Measurements from ENCODE around the gene MRFAP1L1. TPM values are rescaled to one million over a fixed set of nuclear protein-coding genes. Genes with fewer than 3 reads are reported as not detected.

The MRFAP1L1 gene
- total RNA-seq, 1 donor from 2014 or later = 109 TPM

DNA sequence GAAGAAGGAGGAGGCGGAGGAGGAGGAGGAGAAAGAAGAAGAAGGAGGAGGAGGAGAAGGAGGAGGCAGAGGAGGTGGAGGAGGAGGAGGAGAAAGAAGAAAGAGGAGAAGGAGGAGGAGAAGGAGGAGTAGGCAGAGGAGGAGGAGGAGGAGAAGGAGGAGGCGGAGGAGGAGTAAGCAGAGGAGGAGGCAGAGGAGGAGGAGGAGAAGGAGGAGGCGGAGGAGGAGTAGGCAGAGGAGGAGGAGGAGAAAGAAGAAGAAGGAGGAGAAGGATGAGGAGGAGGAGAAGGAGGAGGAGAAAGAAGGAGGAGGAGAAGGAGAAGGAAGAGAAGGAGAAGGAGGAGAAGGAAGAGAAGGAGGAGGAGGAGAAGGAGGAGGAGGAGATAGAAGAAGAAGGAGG is 49.2 kb downstream of the MRFAP1L1 start:
- no peak for DNase-seq (ENCODE audit: low read depth)

DNA sequence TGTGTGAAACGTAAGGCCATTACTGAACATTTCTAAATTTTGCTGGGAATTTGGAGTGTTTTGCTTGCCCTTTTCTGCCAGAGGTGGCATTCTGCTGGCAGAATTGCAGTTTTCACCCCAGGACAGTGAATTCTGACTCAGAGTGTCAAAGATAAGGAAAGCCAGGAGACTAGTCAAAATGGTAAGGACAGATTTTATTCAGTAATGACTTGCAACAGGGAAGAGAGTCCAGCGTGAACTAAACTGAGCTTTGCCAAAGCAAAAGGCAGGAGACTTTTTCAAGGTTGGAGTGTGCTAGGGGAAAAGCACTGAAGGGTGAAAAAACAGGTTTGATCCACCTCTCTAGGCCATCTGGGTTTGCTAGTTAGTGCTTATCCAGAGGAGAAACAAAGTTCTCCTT is 49.8 kb downstream of the MRFAP1L1 start:
- no peak for DNase-seq (ENCODE audit: low read depth)

DNA sequence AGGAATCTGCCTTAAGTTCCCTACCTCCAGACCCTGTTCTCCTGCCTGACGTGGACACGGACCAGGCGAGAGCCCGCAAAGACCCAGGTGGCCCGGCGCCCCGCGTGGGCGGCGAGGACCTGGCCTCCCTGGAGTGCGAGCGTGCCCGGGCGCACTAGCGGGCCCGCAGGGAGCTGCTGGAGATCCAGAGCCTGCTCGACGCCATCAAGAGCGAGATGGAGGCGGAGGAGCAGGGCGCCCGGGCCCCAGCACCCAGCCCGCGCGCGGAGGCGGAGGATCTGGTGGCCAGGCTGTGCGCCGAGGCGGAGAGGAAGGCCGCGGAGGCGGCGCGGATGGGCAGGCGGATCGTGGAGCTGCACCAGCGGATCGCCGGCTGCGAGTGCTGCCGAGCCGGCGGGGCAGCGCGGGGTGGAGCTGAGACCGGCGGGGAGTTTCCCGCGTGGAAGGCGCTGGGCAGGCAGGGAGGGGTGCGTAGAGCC is 51.0 kb downstream of the MRFAP1L1 start:
- no peak for DNase-seq (ENCODE audit: low read depth)

DNA sequence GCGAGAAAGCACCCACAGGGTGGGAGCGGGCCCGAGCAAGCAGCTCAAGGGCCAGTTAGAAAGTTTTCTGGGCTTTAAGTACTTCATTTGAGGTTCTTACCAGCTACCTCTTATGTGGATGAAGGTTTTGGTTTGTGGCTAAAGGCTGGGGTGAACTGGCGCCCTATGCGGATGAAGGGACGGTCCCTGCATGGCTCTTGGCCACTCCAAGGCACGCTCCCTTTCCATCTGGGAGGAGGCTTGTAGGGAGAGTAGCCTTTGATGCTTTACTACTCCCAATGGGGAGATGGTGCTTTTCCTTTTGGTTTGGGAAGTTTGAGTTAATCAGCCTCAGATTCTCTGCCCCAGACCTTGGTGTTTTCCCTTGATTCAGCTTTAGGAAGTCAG is 51.5 kb downstream of the MRFAP1L1 start:
- no peak for DNase-seq (ENCODE audit: low read depth)

Other genes starting within 250 kb of the MRFAP1L1 start
- gene PPP2R2C, start 237.3 kb downstream of the MRFAP1L1 start, total RNA-seq = 0.20 and 2.6 TPM in 2 replicates
- gene MAN2B2, start 134.7 kb downstream of the MRFAP1L1 start, total RNA-seq = 12.9 and 31.8 TPM in 2 replicates
- 57.8 and 240 TPM in 2 replicates for gene MRFAP1, start 69.2 kb downstream of the MRFAP1L1 start, total RNA-seq
- gene S100P, start 16.0 kb downstream of the MRFAP1L1 start, total RNA-seq = 0.17 TPM in 1 of 2 replicates, not detected in the other
- 18.1 and 21.2 TPM in 2 replicates for gene BLOC1S4, start 6.3 kb upstream of the MRFAP1L1 start, total RNA-seq
- gene KIAA0232, start 72.9 kb upstream of the MRFAP1L1 start, total RNA-seq = 43.9 and 59.4 TPM in 2 replicates
- gene TBC1D14, start 200.0 kb upstream of the MRFAP1L1 start, total RNA-seq = 50.7 and 94.0 TPM in 2 replicates

Measured in renal cortical epithelial cell (primary cell).